DMS114 treated with DMSO at 0.1 percent for 48 hours (cell line): ENCODE measurements around the gene KLF7.

Experiments
- DNase-seq: peaks from one replicate; lab custom pipeline; 2025; ENCODE audit not compliant: unreplicated experiment; lab: John Stamatoyannopoulos, UW

KLF7 gene

DNA sequence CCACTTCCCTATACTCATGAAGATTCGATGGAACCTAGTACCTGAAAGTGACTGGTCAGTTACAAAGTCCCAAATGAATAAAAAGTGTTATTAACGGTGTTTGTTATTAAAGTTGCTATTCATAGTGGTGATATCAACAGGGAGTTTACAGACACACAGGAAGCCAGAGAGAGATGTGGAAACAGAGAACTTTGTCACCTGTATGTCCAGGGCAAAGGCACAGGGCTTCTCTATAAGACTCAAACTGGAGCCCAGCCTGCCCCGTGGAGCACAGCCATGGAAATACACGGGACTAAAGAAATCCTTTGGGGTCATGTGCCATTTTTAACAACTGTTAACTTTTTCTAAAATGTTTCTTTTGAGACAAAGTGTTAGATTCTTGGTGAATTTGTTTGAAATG is 68.5 kb downstream of the KLF7 start:
- no peak for DNase-seq

DNA sequence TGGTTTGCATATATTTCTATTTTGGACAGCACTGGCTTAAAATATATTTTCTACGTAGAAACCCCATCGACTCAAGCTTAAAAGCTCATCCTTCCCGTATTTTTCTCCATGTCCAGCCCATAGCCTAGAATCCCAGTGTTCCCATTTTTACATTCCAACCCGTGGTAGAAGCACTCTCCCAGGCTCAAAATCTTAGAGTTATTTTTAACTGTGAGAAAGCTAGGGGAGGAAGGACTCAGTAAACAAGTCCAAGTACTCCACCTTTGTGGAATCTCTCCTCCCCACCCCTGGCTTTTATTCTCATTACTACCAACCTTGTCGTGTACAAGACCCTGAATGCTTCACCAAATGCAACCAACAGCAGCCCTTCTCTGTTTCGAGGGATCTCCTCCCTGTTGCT is 69.8 kb downstream of the KLF7 start:
- DNase-seq = no peak

DNA sequence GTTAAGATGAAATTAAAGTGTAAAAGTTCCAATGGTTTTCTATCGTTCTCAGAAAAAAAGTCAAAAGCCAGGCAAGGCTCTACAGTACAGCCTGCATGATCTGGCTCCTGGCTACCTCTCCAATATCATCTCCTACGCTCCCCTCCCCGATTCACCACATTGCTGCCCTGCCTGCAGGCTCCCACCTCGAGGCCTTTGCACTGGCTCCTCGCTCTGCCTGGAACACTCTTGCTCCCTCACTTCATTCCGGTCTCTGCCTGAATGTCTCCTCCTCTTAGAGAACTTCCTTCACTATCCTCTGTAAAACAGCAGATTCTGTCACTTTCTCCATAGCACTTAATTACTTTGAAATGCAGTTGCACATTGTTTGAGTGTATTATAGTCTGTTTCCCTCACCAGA is 72.5 kb downstream of the KLF7 start:
- DNase-seq = no peak

DNA sequence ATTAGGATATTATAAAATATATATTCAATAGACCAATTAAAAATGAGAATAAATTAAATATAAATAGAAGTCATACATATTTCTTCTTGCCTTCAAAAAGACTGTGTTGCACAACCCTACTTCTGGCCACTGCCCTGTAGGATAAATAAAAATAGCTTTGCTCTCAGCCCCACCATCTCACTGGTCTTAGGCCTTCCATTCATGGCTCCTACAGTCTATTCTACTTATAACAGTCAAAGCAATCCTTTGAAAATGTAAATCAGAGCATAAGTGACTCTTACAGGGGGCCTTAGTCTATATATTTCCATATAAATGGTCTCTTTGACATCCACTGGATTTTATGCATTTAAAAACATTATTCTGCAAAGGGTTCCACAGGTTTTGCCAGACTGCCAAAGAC is 72.9 kb downstream of the KLF7 start:
- DNase-seq = no peak

DNA sequence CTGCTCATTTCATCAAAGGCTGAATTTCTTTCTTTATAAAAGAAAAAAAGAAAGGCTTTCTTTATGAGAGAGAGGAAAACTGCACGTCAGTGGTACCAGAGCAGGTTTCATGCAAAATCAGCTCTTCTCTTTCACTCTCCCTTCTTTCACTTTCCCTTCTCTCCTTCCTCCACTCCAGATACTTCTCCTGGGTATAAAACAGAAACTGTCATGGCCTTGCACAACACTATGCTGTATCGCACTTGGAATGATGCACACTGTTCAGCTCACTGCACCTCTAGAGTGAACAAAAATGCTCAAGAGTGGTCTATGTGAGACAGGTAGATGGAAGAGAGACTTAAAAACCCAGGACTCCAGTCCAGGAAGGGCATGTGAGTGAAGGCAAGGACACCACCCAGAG is 73.8 kb downstream of the KLF7 start:
- no peak for DNase-seq

DNA sequence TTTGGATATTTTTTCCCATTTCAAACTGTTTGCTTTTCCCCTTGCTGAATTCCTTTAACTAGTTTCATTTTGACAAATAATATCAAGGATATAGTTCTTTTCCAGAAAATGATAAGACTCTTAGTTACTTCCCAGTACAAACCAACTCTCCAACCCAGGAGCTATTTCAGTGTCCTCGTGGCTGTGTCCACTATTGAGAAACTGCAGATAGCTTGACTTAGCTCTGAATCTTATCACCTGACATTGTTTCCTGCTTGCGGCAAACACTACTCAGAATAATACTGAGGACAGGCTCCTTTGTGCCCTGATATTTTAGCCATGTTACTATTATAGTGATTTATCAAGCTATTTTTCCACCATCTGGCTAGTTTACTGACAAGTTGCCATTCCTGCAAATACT is 74.6 kb downstream of the KLF7 start:
- no peak for DNase-seq

DNA sequence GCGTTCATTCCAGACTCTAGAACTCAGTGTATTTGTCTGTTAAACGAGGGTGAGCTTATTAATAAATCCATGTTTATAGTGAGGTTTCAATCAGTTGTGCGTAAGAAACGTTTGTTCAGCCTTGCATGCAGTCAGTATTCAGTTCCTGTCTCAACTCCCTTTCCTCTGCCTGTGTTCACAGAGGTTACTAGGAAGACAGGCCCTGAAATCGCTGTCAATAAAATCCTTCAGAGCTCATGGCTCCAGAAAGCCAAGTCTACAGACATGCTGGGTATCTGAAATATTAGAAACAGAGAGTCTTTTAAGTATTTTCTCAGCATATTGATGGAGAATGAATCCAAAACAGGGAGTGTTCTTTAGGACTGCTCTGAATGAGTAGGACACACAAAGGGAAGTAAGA is 75.4 kb downstream of the KLF7 start:
- no peak for DNase-seq

DNA sequence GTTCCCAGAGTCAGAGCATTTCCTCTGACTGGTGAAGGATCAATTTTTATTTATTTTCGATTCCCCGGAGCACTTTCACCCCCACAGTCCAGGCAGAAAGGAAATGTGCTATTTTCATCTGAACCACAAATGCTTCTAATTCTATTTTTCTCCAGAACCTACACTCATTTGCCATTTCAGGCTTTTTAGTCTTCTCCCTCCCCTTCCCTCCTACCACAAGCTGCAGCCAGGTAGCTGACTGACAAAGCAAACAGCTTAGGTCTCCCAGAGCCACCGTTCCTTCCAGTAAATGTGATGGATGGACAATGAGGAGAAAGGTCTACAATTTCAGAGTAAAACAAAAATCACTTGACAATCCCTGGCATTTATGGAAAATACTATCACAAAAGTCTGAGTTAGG is 76.9 kb downstream of the KLF7 start:
- no peak for DNase-seq

DNA sequence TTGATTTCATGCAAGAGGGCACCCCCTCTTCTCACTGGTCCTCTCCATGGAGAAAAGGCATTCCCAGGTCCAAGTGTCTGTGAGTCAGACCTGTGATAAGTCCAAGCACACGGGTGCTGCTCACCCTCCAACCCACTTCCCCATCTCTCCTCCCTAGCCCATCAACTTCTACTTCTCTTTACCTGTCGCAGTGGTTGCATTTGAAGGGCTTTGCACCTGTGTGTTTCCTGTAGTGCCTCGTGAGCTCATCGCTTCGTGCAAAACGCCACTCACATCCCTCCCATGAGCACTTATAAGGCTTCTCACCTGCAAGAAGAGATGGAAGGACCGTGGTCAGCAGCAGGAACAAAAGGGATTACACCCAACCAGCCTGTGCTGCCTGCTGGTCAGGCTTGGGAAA is 77.5 kb downstream of the KLF7 start:
- no peak for DNase-seq

DNA sequence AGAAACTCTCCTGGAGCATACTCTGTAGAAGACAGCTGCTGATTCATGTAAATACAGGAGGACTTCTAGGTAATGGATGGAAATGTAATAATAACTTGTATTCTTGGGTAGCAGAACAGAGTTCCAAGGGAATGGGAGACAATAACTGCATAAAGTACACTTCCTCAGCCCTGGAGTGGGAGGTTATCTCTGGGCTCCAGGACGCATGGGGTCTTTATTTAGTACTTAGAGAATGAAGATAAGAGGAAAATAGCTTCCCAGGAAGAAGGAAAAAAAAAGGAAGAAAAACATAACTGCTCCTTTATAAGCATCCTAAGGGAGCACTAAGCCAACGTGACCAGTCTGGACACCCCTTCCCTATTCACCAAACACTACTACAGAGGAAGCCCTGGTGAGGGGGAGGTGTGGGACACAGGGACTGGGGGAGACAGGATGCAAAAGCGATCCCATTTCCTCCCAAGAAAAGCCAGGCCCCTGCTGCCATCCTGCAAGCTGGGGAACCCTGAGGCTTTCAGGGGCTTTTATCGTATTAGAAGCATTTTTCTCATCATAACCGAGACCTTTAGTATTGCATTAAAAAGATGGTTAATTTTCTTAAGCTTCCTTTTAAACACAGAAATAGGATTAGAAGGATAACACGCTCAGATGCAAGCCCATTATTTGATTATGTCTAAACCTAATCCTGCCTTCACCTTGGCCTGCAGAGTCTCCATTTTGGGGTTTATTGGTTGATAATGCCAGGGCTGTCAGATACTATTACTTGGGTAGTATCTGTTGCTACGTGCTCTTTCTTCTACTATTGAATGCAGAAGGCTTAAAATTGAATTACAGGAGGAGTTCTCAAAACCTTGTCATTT is 78.5 kb downstream of the KLF7 start:
- no peak for DNase-seq

DNA sequence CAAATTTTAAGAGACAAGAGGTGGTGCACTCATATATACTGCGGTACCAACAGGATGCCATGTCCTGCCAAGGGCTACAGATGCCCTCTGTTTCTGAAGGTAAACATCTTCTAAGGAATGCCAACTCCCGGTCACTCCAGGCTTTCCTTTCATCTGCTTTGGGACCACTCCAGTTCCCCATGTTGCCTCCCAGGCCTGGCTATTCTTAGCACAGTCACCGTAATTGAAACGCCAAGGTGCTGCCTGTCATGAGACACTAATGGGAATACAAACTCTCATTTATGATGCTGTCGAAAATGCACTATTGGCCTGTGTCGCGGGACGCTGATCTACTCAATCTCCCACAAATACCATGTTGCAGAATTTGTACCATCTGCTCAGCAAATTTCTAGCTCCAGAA is 79.6 kb downstream of the KLF7 start:
- DNase-seq = no peak

DNA sequence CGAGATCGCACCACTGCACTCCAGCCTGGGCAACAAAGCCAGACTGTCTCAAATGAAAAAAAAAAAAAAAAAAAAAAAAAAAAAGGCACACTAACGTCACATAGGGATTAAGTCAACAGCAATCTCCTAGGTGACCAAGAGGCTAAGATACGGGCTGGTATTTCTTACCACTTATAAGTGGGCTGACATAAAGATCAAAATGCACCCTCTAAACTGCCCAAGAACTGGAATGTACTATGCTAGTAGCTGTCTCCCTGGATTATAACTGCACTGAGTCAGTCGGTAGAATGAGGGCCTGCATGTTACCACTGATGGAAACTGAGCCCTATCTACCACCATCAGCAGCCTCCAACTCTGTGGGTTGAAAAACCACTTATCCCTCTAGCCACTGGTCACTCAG is 80.6 kb downstream of the KLF7 start:
- DNase-seq = no peak

DNA sequence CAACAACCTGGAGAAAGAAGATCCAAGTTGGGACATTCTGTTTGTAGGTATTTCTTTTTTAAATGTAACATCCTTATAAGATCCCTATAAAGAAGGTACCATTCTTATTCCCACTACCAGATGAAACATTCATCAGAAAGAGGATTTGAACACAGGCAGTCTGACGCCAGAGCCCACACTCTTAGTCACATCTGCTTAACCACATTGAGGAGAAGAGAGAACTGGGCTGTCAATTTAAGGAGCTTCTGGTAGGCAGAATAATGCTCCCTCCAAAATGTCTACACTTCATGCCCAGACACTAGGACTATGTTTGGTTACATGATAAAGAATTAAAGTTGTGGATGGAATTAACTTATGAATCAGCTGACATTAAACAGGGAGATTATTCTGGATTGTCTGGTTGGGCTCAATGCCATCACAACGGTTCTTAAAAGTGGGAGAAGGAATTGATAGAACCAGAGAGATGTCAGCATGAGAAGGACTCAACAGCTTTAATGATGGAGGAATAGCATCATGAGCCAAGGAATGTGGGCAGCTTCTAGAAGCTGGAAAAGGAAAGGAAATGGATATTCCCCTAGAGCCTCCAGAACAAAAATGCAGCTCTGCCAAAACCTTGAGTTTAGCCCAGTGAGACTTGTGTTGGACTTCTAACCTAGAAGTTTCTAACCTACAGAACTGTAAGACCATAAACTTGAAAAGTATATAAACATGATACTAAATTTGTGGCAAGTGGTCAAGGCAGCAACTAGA is 82.2 kb downstream of the KLF7 start:
- DNase-seq = no peak

DNA sequence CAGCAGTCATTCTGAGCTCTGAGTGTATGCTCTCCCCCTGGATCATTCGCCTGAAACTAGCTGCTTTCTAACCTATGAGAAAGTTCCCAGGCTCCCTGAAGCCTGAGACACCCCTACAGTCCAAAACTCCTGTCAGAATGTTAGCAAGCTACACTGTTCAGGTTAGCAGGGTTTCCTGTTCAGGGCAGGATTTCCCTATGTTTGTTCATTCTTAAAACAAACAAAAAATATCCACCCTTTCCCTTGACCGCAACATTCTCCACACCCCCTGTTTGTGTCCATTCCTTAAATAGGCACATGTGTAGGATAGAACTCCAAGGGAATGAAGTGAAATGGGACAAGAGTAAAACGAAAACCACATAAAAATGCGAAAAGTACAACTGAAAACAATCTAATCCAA is 83.1 kb downstream of the KLF7 start:
- DNase-seq = no peak

DNA sequence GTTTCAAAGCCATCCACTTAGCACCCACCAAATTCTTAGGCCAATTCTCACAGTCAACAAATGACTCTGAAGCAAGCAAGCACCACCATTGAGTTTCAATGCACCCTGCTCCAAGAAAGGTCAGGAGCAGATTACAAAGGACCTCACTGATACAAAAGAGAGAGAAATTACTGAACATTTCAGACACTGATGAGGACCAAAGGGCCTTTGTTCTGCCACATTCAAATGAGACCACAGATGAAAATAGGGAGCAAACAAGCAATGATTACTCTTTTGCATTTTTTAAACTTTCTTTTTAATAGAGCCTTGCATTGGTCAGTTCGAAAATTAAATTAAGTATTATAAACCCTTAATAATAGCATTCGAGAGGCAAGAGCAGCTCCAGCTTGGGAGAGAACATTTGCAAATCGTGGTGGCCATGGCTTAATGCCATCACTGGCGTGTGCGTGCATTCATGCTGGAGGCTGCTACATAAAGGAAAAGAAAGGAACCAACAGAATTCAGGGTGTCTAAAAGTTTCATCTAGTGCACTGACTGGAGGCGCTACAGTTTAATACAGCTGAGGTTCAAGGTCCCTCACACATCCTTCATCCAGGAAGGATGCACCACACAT is 87.5 kb downstream of the KLF7 start:
- no peak for DNase-seq

DNA sequence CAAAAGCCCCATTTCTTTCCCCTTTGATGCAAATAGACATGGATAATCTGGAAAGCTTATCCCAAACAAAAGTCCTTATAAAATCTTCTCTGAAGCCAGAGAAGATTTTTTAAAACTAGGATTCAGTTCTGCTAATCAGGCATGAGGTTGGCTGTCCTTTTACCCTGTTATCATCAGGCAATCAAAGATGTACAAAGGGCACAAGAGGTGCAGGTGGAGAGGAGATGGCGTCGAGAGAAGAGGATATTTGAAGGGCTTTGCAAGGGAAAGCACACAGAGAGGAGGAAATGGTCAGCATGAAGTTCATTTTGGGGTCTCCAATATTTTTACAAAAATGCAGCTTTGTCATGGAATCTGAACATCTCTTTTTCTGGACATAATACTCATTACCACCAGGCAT is 88.5 kb downstream of the KLF7 start:
- DNase-seq = no peak

DNA sequence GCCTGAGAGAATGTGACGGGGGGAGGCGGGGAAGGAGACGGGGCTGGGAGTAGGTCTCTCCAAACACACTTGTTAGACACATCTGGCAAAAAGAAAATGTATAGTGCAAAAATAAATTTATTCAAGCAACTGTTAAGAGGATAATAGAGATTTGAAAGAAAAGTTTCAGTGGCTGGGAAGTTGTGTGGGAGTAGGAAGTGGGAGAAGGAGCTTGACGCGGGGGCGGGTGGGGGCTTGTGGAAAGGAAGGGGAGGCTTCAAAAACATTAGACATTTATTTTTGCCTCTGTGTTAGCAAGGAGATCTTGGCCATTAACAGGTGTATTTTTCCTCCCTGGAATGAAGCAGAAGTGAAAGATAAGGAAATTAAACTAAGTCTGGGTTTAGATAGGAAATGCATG is 90.3 kb downstream of the KLF7 start:
- no peak for DNase-seq

DNA sequence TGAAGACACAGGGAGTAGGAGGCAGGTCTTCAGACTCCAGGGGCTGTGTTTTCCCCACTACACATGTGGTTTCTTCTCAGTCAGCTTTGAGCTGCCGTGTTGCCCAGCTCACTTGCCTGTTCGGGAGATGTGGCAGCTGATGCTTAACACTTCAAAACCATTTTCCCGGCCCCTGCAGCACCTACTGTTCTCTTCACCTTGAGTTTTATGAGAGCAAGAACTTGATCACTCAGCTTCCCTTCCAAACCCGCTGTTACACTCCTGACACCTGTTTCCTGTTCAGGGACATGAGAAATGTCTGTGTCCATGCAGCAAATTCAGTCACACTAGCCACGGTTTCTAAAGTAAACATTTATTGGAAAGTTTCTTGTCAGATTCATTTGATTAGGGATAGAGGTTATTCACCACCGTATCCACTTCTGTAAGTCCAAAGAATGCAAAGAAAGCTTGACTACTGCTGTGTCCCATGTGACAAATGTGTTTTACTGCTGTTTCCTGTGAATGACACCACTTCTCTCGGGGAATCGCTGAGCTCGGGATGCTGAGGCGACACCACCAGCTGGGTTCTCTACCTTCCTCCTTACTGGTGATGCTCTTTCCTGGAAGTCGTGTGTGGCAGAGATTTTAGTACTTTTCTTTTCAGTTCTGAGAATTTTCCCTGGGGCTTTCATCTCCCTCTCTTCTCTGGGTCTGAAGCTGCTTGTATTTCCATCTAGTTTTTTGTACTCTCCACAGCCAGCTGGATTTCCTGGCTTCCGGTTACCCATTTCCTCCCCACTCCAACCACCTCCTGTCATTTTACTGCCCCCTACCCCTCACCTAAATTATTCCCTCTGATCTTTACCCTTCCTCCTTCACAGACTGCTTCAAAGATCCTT is 91.7 kb downstream of the KLF7 start:
- no peak for DNase-seq

DNA sequence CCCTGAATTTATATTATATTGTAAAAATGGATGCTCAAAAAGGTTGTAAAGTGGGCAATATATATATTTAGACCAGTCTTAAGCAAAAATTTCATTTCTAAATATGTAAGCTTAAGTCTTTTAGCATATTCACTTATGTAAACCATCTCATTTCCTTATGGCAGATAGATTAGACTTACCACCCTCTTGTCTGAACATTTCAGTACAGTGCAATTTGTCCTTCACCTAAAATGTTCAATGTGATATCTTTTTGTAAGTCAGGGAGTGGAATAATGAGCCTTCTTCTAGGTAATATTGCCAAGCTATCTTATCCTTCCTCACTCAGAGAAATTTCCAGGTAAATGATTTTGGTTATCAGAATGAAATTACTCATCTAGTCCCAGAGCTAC is 92.3 kb downstream of the KLF7 start:
- DNase-seq = no peak

DNA sequence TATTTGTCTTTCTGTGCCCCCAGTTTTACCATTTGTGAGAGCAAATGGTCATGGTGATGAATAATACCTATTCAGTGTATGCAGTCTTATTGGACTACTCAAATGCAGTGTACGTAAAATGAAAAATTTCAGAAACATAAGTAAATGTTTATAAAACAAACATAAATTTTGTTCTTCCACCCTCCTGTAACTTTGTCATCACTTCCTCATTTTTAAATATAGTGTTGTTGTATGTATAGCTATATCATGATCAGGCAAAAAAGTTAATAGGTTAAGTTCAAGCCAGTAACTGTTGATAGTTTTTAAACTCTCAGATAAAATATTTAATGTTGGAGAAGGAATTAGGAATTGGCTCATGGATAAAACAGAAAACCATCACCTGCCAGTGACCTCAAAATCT is 93.2 kb downstream of the KLF7 start:
- no peak for DNase-seq

DNA sequence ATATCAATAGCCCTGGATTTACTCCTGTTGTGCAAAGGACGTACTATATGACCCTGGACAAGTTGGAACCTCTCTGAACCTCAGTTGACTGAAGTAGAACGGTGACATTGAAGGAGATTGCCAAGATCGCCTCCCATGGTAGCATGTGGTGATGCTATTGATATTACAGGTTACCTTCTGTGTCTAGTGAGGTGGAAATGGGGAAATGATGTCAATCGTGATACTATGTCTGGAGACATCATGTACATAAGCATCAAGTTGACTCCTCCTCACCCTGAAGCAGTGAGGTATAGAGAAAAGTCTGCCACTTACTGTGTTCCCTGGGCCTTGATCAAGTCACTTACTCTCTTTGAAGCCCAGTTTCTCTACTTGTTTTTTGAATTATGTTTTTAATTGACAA is 93.9 kb downstream of the KLF7 start:
- no peak for DNase-seq
